ENCODE measurements around the gene DSG4. TPM values are rescaled to one million over a fixed set of nuclear protein-coding genes. Genes with fewer than 3 reads are reported as not detected.

Gene DSG4
- total RNA-seq, 1 experiment from 2014 or later: not detected

GRCh38 chr18:31354990-31355389 lies 21.6 kb upstream of the DSG4 start:
- DNase-seq (ENCODE audit: low spot score): no peak
- Histone ChIP-seq H3K4me3 (ENCODE audit: low read depth, low read length, poor library complexity, severe bottlenecking) (no peak overlapping the region), H3K27me3 (replicated peaks; ENCODE audit: insufficient read depth, low read depth, low read length, poor library complexity) (no peaks in the 10 kb centered on the region), H3K27ac (ENCODE audit: low read depth, low read length, poor library complexity, severe bottlenecking) (no peak overlapping the region), H3K36me3 (ENCODE audit: insufficient read depth, low read length, poor library complexity, severe bottlenecking) (no peaks in the 10 kb centered on the region), H3K4me1 (ENCODE audit: insufficient read depth, low read length, poor library complexity, severe bottlenecking) (no peaks in the 10 kb centered on the region), H3K9me3 (ENCODE audit: low read depth, low read length, poor library complexity, severe bottlenecking) (no peaks in the 10 kb centered on the region)
- ChIA-PET POLR2A (ENCODE audit: low non-redundant PET) (no interaction called here), CTCF (no interaction called here)
- intact Hi-C loops (cut with micrococcal nuclease; ENCODE audit: unreplicated experiment): no loop called here
- no TSS peak for BruUV-seq (replicated peaks)
- no peak for TF ChIP-seq CTCF (conservative IDR thresholded peaks at IDR 0.05; ENCODE audit: low read depth, low read length)
- no peak for TF ChIP-seq EZH2 (IDR thresholded peaks at IDR 0.05; ENCODE audit: borderline replicate concordance, low read depth, low read length, poor library complexity, severe bottlenecking)

GRCh38 chr18:31356025-31356424 lies 20.6 kb upstream of the DSG4 start:
- H3K27me3 ChIP-seq (replicated peaks; ENCODE audit: insufficient read depth, low read depth, low read length, poor library complexity): no peaks in the 10 kb centered on the region
- H3K4me1 ChIP-seq (ENCODE audit: insufficient read depth, low read length, poor library complexity, severe bottlenecking): no peaks in the 10 kb centered on the region
- no peaks in the 10 kb centered on the region for H3K9me3 ChIP-seq (ENCODE audit: low read depth, low read length, poor library complexity, severe bottlenecking)
- POLR2A ChIA-PET (ENCODE audit: low non-redundant PET): no interaction called here
- H3K36me3 ChIP-seq (ENCODE audit: insufficient read depth, low read length, poor library complexity, severe bottlenecking): no peaks in the 10 kb centered on the region
- no peak for DNase-seq (ENCODE audit: low spot score)
- no peak overlapping the region for H3K4me3 ChIP-seq (ENCODE audit: low read depth, low read length, poor library complexity, severe bottlenecking)
- TF ChIP-seq CTCF (conservative IDR thresholded peaks at IDR 0.05; ENCODE audit: low read depth, low read length) (no peak), EZH2 (IDR thresholded peaks at IDR 0.05; ENCODE audit: borderline replicate concordance, low read depth, low read length, poor library complexity, severe bottlenecking) (no peak)
- no peak overlapping the region for H3K27ac ChIP-seq (ENCODE audit: low read depth, low read length, poor library complexity, severe bottlenecking)
- no TSS peak for BruUV-seq (replicated peaks)
- CTCF ChIA-PET: no interaction called here
- intact Hi-C loops (cut with micrococcal nuclease; ENCODE audit: unreplicated experiment): no loop called here

GRCh38 chr18:31364190-31364589 lies 12.4 kb upstream of the DSG4 start:
- no peaks in the 10 kb centered on the region for H3K4me1 ChIP-seq (ENCODE audit: insufficient read depth, low read length, poor library complexity, severe bottlenecking)
- POLR2A ChIA-PET (ENCODE audit: low non-redundant PET): no interaction called here

More at GRCh38 chr18:31364190-31364589, 12.4 kb upstream of the DSG4 start:
- Histone ChIP-seq H3K27ac (ENCODE audit: low read depth, low read length, poor library complexity, severe bottlenecking) (no peak overlapping the region), H3K36me3 (ENCODE audit: insufficient read depth, low read length, poor library complexity, severe bottlenecking) (no peaks in the 10 kb centered on the region), H3K9me3 (ENCODE audit: low read depth, low read length, poor library complexity, severe bottlenecking) (no peaks in the 10 kb centered on the region), H3K4me3 (ENCODE audit: low read depth, low read length, poor library complexity, severe bottlenecking) (no peak overlapping the region), H3K27me3 (replicated peaks; ENCODE audit: insufficient read depth, low read depth, low read length, poor library complexity) (no peaks in the 10 kb centered on the region)
- CTCF ChIA-PET: no interaction called here
- intact Hi-C loops (cut with micrococcal nuclease; ENCODE audit: unreplicated experiment): no loop called here
- BruUV-seq (replicated peaks): no TSS peak
- TF ChIP-seq CTCF (conservative IDR thresholded peaks at IDR 0.05; ENCODE audit: low read depth, low read length) (no peak), EZH2 (IDR thresholded peaks at IDR 0.05; ENCODE audit: borderline replicate concordance, low read depth, low read length, poor library complexity, severe bottlenecking) (no peak)
- no peak for DNase-seq (ENCODE audit: low spot score)

Data from A673 (cell line).